Renal cortex interstitium (tissue), 11 donors: Measurements from ENCODE around the gene SAMD4B. TPM values are rescaled to one million over a fixed set of nuclear protein-coding genes. Genes with fewer than 3 reads are reported as not detected.
"Not testable (repeated sequence)": the region's sequence is repeated elsewhere in the genome, so short reads cannot be mapped to it uniquely, and the experiment has no call there.

Experiments used
- DNase-seq, 11 donors: peaks; one replicate each; pipeline ENCODE4 v3.0.0-alpha.2; 2013; ENCODE audit warnings: low read depth in 9 of 11, low spot score in 4 of 11; ENCODE audit errors: extremely low read depth in 1 of 11
- polyA plus RNA-seq, 3 donors: library from polyadenylated mRNA; unstranded; fragments of 120-200 nt; gene quantifications; one replicate each; pipeline ENCODE4 v1.2.1, GENCODE V29; 2013; ENCODE audit not compliant: insufficient read length in 3 of 3

Gene SAMD4B
- polyA plus RNA-seq, 3 donors, result 92.7 to 145 (median 122) TPM

DNA sequence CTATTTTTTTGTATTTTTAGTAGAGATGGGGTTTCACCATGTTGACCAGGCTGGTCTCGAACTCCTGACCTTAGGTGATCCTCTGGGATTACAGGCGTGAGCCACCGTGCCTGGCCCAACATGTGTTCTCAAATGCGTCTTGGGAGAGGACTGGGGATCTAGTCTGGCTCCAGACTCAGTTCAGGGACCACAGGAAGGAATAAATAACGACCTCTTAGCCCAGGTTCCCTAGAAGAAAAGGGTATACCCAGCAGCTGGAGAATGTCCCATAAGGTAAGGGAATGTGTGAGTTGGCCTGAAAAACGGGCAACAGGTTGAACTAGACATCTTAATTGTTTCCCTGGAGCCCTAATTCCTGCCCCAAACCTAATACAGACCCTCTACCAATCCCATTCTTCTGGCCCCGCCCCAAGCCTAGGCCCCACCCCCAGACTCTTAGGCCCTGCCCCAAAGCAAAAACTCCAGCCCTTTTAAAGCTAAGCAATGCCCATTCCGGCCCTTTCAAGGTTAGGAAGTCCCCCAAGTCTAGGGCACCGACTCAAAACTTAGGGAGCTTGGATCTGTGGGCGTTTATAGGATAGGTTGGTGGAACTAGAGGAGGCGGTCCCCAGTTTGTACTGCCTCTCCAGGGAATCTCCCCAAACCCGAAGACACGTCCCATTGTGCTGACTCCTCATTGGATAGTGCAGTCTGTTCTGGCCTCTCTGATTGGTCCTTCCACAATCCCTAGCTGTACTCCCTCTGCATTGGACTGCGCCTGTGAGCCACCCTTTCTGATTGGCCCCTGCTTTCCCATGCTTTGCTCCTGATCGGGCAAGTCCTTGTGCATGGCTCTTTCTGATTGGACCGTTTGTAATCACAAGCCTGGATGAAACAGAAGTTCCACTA lies 16.2 kb upstream of the SAMD4B start:
- no peak for DNase-seq

DNA sequence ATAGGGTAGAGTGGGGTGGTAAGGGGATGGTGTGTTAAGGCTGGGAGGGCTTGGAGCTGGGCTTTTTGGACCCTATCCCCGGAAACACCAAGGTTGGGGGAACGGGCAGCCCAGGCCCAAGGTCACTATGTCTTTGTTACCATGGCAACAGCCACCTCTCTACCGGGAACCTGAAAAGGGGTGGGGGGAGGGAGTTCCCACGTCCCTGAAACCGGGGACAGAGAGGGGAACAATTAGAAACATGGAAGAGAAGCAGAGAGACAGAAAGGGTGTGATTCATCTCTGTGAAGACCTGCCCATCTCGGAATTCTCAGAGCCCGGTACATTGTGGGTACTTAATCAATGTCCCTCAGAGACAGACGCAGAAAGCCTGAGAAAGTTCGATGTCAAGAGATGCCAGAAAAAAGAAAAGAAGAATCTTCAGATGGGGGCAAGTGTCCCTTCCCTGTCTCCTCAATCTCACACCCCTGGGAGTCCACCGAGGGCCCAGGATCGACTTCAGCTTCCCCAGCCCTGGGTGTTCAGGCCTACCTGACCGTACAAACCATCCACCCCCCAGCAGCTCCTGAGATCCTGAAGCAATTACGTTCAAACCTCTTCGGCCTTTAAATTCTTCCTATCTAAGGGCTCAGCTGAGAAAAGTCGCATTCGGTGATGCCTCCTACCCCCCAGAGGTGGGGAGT lies 14.7 kb upstream of the SAMD4B start:
- DNase-seq, result no peak

DNA sequence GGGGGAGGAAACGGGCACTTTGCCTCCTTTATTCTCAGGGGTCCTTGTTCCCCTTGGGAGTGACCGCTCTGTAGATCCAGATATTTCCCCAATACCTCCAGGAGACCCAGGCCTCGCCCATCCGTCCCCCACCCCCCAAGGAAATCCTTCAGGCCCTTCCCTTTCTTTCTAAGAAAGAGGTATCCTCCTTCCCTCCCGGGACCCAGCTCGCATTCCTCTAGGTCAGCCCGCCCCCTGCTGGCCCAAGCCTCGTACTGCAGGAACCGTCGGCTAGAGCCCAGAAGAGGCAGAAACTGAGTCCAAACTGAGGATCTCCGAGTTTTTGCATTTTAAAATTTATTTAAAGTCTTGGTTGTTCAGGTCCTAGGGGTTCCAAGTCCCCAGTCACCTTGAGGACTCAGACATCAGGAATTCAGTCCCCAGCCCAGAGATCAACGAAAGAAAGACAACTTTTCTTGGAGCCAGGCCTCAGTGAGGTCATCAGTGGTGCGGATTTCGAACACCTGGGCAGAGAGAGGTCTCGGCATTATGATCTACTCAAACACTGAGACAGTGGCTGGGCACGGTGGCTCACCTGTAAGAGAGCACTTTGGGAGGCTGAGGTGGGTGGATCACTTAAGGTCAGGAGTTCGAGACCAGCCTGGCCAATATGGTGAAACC lies 14.0 kb upstream of the SAMD4B start:
- DNase-seq, result peak in 4 of 11 donors; percentile 54 to 80 (median 64)

DNA sequence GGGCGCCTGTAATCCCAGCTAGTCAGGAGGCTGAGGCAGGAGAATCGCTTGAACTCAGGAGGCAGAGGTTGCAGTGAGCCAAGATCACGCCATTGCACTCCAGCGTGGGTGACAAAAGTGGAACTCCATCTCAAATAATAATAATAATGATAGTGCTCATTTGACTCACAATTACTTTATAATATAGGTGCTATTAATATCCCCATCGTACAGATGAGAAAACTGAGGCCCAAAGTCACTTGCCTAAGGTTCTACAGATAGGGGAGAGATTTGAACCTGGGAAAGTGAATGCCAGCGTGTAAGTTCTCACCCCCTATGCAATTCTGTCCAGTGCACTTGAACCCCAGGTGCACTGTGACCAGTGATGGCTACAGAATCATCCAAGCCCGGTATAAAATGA lies 12.3 kb upstream of the SAMD4B start:
- no peak for DNase-seq

DNA sequence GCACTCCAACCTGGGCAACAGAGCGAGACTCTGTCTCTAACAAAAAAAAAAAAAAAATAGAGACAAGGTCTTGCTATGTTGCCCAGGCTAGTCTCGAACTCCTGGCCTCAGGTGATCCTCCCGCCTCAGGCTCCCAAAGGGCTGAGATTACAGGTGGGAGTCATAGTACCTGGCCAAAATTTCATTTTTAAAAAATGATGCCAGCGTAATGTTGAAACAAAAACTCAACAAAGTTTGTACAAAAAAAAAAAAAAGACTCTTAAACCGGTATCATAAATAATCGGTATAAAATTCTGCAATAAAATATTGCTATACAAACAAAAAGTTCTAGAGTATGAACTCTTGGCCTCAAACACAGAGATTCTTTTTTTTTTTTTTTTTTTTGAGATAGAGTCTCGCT lies 9.9 kb upstream of the SAMD4B start:
- DNase-seq, result no peak

DNA sequence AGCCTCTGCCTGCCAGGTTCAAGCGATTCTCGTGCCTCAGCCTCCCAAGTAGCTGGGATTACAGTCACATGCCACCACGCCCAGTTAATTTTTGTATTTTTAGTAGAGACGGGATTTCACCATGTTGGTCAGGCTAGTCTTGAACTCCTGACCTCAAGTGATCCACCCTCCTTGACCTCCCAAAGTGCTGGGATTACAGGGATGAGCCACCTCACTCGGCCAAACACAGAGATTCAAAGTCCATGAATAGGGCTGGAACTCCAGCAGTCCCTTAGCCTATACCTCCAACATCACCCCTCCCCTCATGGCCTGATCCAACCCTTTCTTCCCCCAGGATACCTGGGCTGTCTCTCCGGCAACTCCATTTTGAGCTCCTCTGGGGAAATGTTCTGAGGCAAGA lies 9.5 kb upstream of the SAMD4B start:
- DNase-seq, result not testable (repeated sequence)

DNA sequence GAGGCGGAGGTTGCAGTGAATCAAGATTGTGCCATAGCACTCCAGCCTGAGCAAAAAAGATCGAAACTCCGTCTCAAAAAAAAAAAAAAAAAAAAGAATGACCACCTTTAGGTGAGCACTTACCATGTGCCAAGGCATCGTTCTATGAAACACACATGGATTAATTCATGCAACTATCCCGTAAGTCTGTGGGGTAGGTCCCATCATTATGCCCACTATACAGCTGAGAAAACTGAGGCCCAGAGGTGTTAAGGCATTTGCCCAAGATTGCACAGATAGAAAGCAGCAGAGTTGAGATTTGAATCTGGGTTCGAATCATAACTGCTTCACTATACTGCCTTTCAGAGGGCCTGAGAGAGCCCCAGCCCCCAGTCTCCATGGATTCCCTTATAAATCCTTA lies 8.7 kb upstream of the SAMD4B start:
- no peak for DNase-seq

DNA sequence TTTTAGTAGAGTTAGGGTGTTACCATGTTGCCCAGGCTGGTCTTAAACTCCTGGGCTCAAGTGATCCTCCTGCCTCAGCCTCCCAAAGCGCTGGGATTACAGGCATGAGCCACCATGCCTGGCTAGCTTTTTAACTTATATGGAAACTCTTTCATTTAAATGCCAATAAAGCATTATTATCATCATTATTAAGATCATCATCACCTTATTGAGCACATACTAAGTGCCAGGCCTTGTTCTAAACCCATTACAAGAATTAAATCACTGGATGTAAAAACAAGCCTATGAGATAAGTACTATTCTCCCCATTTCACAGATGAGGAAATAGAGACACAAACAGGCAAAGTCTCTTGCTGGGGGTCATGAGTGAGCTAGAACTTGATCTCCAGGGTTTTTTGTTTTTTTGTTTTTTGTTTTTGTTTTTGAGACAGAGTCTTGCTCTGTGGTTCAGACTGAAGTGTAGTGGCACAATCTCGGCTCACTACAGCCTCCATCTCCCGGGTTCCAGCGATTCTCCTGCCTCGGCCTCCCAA lies 7.7 kb upstream of the SAMD4B start:
- DNase-seq, result no peak

DNA sequence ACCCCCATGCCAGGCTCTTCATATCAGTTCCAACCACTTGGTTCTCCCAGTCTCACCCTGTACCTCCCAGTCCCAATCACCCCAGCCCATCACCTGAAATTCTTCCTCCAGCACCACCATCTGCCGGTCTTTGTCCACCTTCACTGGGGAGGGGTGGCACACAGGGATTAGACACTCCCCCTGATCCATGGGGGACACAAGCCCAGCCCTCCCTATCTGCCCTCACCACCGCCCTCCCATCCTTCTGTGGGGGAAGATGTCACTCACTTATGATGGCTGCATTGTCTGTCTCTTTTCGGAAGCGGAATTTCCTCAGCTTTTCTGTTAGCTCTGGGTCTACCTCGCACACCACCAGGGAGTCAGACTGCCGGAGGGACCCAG lies 7.1 kb upstream of the SAMD4B start:
- no peak for DNase-seq

DNA sequence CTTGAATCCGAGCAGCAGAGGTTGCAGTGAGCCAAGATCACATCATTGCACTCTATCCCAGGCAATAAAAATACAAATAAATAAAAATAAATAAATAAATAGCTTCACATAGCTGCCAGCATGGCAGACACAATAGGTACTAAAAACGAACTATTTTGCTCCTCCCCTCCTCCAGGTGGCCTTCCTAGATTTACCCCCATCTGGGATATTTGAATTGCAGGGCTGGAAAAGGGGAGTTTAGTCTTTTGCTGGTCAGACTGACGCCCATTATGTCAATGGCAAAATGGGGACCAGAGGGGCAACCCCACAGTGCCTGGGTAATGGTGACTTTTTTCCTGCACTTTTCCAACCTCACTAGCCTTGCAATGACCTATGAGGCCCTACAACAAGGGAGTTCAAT lies 5.7 kb upstream of the SAMD4B start:
- no peak for DNase-seq

DNA sequence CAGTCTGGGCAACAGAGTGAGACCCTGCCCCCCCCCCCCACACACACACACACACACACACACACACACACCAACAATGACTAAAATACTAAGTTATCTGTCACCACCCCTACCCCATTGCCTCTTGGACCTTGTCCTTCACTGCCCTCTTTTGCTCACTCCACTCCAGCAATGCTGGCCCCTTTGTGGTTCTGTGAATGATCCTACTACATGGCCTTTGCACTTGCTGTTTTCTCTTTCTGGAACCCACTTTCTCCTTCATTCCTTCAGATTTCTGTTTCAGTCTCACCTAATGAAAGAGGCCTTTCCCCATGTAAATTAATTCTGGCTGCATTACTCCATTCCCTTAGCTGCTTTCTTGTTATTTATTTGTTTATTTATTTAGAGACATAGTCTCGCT lies 2.5 kb upstream of the SAMD4B start:
- no peak for DNase-seq

DNA sequence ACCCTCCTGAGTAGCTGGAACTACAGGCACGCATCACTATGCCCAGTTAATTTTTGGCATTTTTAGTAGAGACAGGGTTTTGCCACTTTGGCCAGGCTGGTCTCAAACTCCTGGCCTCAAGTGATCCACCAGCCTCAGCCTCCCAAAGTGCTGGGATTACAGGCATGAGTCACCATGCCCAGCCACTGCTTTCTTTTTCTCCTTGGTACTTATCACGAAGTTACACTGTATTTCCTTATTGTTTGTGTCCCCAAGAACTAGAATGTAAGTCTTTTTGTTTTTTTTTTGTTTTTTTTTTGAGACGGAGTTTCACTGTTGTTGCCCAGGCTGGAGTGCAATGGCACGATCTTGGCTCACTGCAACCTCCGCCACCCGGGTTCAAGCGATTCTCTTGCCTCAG lies 2.1 kb upstream of the SAMD4B start:
- DNase-seq, result not testable (repeated sequence)

DNA sequence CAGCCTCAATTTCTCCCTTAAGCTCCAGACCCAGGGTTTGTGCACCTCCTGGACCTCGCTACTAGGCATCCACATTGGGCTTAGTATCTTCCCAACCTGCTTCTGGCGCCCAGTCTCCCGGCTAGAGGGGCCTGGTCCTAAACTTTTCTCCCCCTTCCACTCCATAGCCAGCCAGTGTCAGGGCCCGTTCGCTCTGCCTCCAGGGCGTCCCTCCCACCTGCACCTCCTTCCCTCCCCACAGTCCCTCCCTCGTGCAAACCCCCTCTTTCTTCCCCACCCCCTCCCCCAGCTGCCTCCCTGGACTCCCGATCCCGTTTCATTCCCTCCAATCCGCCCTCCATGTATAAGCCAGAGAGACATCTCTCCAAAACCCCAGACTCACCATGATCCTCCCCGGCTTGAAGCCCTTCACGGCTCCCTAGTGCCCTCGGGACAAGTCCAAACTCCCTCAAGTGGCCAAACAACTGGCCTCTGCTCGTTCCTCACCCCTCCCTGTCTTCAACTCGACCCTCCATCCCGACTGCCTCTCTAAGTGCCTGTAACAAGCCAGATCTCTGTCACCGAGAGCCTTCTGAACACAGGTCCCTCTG lies 997 bp upstream of the SAMD4B start:
- peak in 1 of 11 donors; percentile 28 for DNase-seq

DNA sequence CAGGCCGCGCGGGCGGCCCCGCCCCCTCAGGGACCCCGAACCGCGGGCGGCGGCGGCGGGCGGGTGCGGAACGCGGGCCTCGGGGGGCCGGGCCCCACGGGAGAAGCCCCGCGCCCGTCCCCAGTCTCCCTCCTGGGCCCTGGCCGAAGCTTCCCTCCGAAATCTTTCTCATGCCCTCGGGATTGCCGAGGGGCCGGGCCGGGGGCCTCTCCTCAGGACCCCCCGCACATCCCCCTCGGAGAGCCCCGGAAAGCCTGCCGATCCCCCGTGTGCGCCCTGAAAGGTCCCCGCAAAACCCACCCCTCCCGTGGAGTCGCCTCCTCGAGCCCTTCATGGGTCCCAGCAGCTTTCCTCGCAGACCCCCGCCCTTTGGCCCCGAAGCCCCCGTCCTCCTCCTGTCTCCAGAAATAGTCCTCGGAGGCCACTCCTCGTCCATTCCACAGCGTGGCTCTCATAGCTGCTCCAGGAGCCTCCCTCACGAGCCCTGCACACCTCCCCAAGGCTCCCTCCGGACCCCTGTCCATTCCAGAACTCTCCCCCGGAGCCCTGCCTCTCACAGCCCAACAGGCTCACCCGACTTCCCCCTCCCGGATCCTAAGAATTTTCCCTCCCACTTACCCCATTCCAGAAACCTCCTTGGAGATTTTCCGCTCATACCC lies 555 bp downstream of the SAMD4B start:
- DNase-seq, result no peak

DNA sequence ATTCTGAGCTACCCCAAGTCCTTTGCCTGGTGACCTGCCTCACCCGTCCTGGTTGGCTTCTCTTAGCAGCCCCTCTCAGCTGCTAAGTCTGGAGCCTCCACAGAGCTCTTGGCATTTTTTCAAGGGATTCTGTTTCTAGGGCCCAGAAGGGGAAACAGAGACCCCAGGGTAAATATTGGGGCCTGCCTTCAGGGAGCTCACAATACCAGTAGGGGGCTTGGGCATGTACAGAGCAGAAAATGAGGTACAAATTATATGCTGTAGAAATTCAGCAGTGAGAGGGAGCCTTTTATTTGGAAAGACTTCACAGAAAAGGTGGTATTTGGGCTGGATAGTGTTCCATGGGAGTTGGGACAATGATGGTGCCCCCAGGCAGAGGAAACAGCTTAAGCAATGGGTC lies 3.7 kb downstream of the SAMD4B start:
- no peak for DNase-seq

DNA sequence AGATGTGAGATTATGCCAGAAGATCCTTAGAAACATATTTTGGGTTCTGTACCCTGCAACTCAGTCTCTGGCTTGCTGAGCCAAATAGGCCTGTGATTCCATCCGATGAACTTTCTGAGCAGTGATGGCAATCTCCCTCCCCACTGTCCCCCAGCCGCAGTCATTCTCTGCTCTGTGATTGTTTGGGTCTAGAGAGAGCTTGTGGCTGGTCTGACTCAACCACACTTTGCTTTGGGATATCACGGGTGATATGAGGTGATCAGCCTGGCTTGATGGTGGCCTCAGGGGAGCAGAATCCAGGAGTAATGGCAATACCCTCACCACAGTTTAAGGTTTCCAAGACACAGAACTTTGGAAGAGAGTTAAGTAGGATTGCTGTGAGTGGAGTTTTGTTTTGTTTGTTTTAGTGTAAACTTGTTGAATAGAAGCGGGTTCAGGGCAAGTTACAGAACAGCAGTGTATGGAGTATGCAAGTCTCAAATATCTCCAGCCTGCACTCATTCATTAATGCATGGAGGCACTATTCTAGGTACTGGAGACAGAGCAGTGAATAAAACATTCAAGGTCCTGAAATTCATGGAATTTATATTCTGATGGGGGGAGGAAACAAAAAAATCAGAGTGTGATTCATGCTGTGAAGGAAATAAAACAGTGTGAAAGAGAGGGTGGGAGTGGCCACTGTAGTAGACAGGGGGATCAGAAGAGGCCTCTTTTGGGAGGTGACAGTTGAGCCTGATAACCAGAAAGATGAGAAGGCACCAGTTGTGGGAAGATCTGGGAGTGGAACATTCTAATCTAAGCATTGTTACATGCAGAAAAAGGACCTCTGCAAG lies 5.3 kb downstream of the SAMD4B start:
- no peak for DNase-seq

DNA sequence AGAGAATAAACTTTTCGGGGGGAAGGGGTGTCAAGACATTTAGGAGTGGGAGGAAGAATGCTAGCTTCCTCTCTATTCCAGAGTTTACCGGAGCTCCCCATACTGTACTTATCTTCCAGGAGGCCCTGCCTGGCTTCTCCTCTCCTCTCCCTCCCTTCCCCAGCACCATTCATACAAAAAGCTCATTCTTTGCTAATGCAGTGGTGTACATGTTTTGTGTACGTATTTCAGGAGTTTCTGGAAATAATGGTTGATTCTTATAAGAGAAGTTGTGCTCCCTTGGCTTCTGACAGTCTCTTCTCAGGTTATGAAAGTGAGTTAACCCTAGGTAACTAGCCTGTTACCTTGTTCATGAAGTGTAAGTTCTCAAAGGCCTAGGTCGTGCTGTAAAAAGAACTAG lies 7.1 kb downstream of the SAMD4B start:
- DNase-seq, result no peak

DNA sequence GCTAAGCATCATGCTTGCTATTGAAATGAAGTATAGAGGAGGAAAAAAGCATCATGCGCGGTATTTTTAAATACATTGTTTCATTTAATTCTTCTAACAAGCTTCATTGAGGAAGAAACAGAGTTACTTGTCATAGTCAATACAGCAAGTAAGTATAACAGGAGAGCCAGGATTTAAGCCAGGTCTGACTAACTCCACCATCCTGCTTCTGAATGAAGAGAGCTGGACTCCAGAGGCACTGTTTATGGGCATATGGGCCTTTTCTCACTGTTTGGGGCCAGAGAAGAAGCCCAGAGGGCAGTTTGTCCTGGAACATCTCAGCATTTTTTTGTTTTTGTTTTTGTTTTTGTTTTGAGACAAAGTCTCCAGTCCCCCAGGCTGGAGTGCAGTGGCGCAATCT lies 7.9 kb downstream of the SAMD4B start:
- DNase-seq, result no peak
